Osteoblast (primary cell): ENCODE data around the gene ROBO2. TPM values are rescaled to one million over a fixed set of nuclear protein-coding genes. Genes with fewer than 3 reads are reported as not detected.

Experiments used
- DNase-seq: peaks from one replicate; pipeline ENCODE4 v3.0.0; 2011; ENCODE audit warnings: low spot score, mixed read lengths; ENCODE audit not compliant: insufficient read length; ENCODE audit errors: missing footprints
- H2AFZ ChIP-seq: 2 replicates; pipeline ENCODE4 v1.6.0; 2011; ENCODE audit warnings: mild to moderate bottlenecking, low read length
- H3K27ac ChIP-seq: 2 replicates; pipeline ENCODE4 v1.5.1; 2011; ENCODE audit warnings: mild to moderate bottlenecking, low read depth, low read length, moderate library complexity
- H3K27me3 ChIP-seq: 2 replicates; pipeline ENCODE4 v1.6.0; 2012; ENCODE audit warnings: mild to moderate bottlenecking, control low read depth, inconsistent platforms, low read length, moderate library complexity; ENCODE audit not compliant: insufficient read depth
- H3K36me3 ChIP-seq: 2 replicates; pipeline ENCODE4 v1.5.1; 2011; ENCODE audit warnings: mild to moderate bottlenecking, low read length, control low read depth, moderate library complexity; ENCODE audit not compliant: insufficient read depth
- H3K4me1 ChIP-seq: 2 replicates; pipeline ENCODE4 v1.5.1; 2011; ENCODE audit warnings: mild to moderate bottlenecking, low read length, control low read depth, moderate library complexity; ENCODE audit not compliant: insufficient read depth
- H3K4me2 ChIP-seq: 2 replicates; pipeline ENCODE4 v1.6.0; 2011; ENCODE audit warnings: mild to moderate bottlenecking, low read length; ENCODE audit not compliant: insufficient read depth
- H3K4me3 ChIP-seq: fragments of 200-600 bp; sonication (generic); 3 replicates; pipeline ENCODE4 v1.5.1; 2012; ENCODE audit warnings: mild to moderate bottlenecking, low read length, inconsistent platforms; ENCODE audit not compliant: insufficient read depth
- H3K79me2 ChIP-seq: 2 replicates; pipeline ENCODE4 v1.6.0; 2012; ENCODE audit warnings: mild to moderate bottlenecking, low read length, control low read depth, inconsistent platforms; ENCODE audit not compliant: insufficient read depth
- H3K9me3 ChIP-seq: 2 replicates; pipeline ENCODE4 v1.5.1; 2011; ENCODE audit warnings: low read depth, low read length, control low read depth
- H4K20me1 ChIP-seq: 2 replicates; pipeline ENCODE4 v1.6.0; 2012; ENCODE audit warnings: mild to moderate bottlenecking, low read length, control low read depth; ENCODE audit not compliant: insufficient read depth
- CTCF ChIP-seq: IDR thresholded peaks from 2 replicates; pipeline ENCODE4 v1.5.1; 2011; ENCODE audit warnings: mild to moderate bottlenecking, low read depth, low read length, moderate library complexity; ENCODE audit errors: extremely low read depth
- total RNA-seq: library from RNA; depleted of rRNA; stranded (reverse); fragments of >200 nt; gene quantifications from 2 replicates; pipeline ENCODE4 v1.2.3, GENCODE V29; 2012

The ROBO2 gene
- total RNA-seq, 1 donor = 0.36 TPM

GRCh38 chr3:77149382-77149781 lies 109.5 kb downstream of the ROBO2 start:
- no peak for TF ChIP-seq CTCF
- Histone ChIP-seq H3K36me3 (no peaks in the 10 kb centered on the region), H3K79me2 (no peaks in the 10 kb centered on the region), H3K9me3 (no peaks in the 10 kb centered on the region), H3K27me3 (no peaks in the 10 kb centered on the region), H2AFZ (no peak overlapping the region), H3K4me3 (no peak overlapping the region), H3K27ac (no peak overlapping the region), H3K4me1 (no peaks in the 10 kb centered on the region), H4K20me1 (no peaks in the 10 kb centered on the region), H3K4me2 (no peak overlapping the region)
- DNase-seq = no peak

GRCh38 chr3:77150028-77150427 lies 110.1 kb downstream of the ROBO2 start:
- no peak for DNase-seq
- no peaks in the 10 kb centered on the region for H4K20me1 ChIP-seq
- H3K4me1 ChIP-seq = no peaks in the 10 kb centered on the region
- no peaks in the 10 kb centered on the region for H3K36me3 ChIP-seq
- H2AFZ ChIP-seq = no peak overlapping the region
- no peaks in the 10 kb centered on the region for H3K79me2 ChIP-seq
- H3K27ac ChIP-seq = no peak overlapping the region
- no peak overlapping the region for H3K4me2 ChIP-seq
- no peaks in the 10 kb centered on the region for H3K9me3 ChIP-seq
- H3K4me3 ChIP-seq = no peak overlapping the region
- no peak for TF ChIP-seq CTCF
- H3K27me3 ChIP-seq = no peaks in the 10 kb centered on the region

- H4K20me1 ChIP-seq = no peaks in the 10 kb centered on the region
- no peaks in the 10 kb centered on the region for H3K79me2 ChIP-seq
- no peak overlapping the region for H3K4me3 ChIP-seq
- TF ChIP-seq CTCF = no peak
- H3K4me1 ChIP-seq = no peaks in the 10 kb centered on the region
- no peaks in the 10 kb centered on the region for H3K9me3 ChIP-seq
- H3K27ac ChIP-seq = no peak overlapping the region
- H3K27me3 ChIP-seq = no peaks in the 10 kb centered on the region
- no peak overlapping the region for H3K4me2 ChIP-seq
- no peak for DNase-seq
- H3K36me3 ChIP-seq = no peaks in the 10 kb centered on the region
- H2AFZ ChIP-seq = no peak overlapping the region
Observed at GRCh38 chr3:77150759-77151158, 110.9 kb downstream of the ROBO2 start.

- Histone ChIP-seq H4K20me1 (no peaks in the 10 kb centered on the region), H3K4me1 (no peaks in the 10 kb centered on the region), H2AFZ (no peak overlapping the region), H3K27me3 (no peaks in the 10 kb centered on the region), H3K36me3 (no peaks in the 10 kb centered on the region), H3K4me3 (no peak overlapping the region), H3K79me2 (no peaks in the 10 kb centered on the region), H3K27ac (no peak overlapping the region), H3K4me2 (no peak overlapping the region), H3K9me3 (no peaks in the 10 kb centered on the region)
- DNase-seq = no peak
- no peak for TF ChIP-seq CTCF
Observed at GRCh38 chr3:77158730-77159581, 119.1 kb downstream of the ROBO2 start.
